Activated naive CD4-positive, alpha-beta T cell treated with anti-CD3 and anti-CD28 coated beads, Interleukin-2, amount 50 U/mL, for 24 hours (primary cell): ENCODE measurements around the gene NWD2.
"Not testable (repeated sequence)": the region's sequence is repeated elsewhere in the genome, so short reads cannot be mapped to it uniquely, and the experiment has no call there.

Source experiments
- H3K27ac Mint-ChIP-seq: one replicate; pipeline ENCODE4 v1.8.0; 2021; ENCODE audit warnings: mild to moderate bottlenecking, mixed read lengths
- H3K27me3 Mint-ChIP-seq: one replicate; pipeline ENCODE4 v1.8.0; 2021; ENCODE audit warnings: mixed read lengths
- H3K36me3 Mint-ChIP-seq: one replicate; pipeline ENCODE4 v1.8.0; 2021; ENCODE audit warnings: mixed read lengths
- H3K4me1 Mint-ChIP-seq: one replicate; pipeline ENCODE4 v1.8.0; 2021; ENCODE audit warnings: mixed read lengths
- H3K4me3 Mint-ChIP-seq: one replicate; pipeline ENCODE4 v1.8.0; 2021; ENCODE audit warnings: mild to moderate bottlenecking, mixed read lengths
- H3K9me3 Mint-ChIP-seq: one replicate; pipeline ENCODE4 v1.8.0; 2021; ENCODE audit warnings: mixed read lengths

NWD2 gene

GRCh38 chr4:37244583-37245390, at the start of gene NWD2:
NWD2 (plus strand) TSS chr4:37244743; CDS start chr4:37245068, 325 bp downstream.
- Mint-ChIP-seq H3K9me3 (no peaks in the 10 kb centered on the region), H3K36me3 (peaks cover 2% of the 10 kb centered on the region), H3K4me3 (no peak within 1 kb of the TSS), H3K4me1 (peaks cover 5% of the 10 kb centered on the region), H3K27ac (no peak within 1 kb of the TSS), H3K27me3 (peaks cover 46% of the 10 kb centered on the region)

- Mint-ChIP-seq H3K9me3 (peaks cover 4% of the 10 kb centered on the region), H3K27ac (no peak overlapping the region), H3K27me3 (peaks cover 6% of the 10 kb centered on the region), H3K36me3 (no peaks in the 10 kb centered on the region), H3K4me3 (no peak overlapping the region), H3K4me1 (no peaks in the 10 kb centered on the region)
These were observed 46.6 kb upstream of the NWD2 start for GRCh38 chr4:37197899-37198298.

- not testable (repeated sequence) for H3K4me3 Mint-ChIP-seq, H3K27me3 Mint-ChIP-seq, H3K36me3 Mint-ChIP-seq, H3K27ac Mint-ChIP-seq, H3K4me1 Mint-ChIP-seq
- H3K9me3 Mint-ChIP-seq, result peaks cover 12% of the 10 kb centered on the region
These were observed 39.8 kb upstream of the NWD2 start for GRCh38 chr4:37204740-37205139.

- peaks cover 7% of the 10 kb centered on the region for H3K27me3 Mint-ChIP-seq
- no peak overlapping the region for H3K27ac Mint-ChIP-seq
- no peaks in the 10 kb centered on the region for H3K9me3 Mint-ChIP-seq
- no peak overlapping the region for H3K4me3 Mint-ChIP-seq
- H3K36me3 Mint-ChIP-seq, result no peaks in the 10 kb centered on the region
- H3K4me1 Mint-ChIP-seq, result no peaks in the 10 kb centered on the region
These were observed 28.3 kb upstream of the NWD2 start for GRCh38 chr4:37216209-37216608.

- Mint-ChIP-seq H3K4me1 (no peaks in the 10 kb centered on the region), H3K27ac (no peak overlapping the region), H3K36me3 (no peaks in the 10 kb centered on the region), H3K27me3 (peaks cover 7% of the 10 kb centered on the region), H3K4me3 (no peak overlapping the region), H3K9me3 (no peaks in the 10 kb centered on the region)
These were observed 25.3 kb upstream of the NWD2 start for GRCh38 chr4:37219242-37219641.

DNA sequence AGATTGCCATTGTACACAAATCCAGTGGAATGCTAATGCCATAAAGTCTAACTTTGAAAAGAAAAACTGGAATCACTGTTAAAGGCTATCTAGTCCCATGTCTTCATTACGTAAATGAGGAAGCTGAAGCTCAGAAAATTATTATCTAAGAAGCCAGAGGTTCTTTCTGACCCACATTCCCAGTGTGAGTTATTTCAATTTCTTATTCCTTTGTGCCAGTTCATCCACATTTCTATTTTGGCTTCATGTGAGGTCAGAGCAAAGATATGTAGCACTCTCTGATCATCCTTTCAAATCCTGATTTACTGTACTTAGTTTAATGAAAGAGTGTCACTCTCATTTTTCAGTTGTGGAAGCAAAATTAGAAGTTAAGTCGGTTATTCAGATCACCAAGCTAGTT, 24.6 kb upstream of the NWD2 start:
- no peaks in the 10 kb centered on the region for H3K4me1 Mint-ChIP-seq
- no peaks in the 10 kb centered on the region for H3K9me3 Mint-ChIP-seq
- H3K36me3 Mint-ChIP-seq, result no peaks in the 10 kb centered on the region
- H3K4me3 Mint-ChIP-seq, result no peak overlapping the region
- H3K27ac Mint-ChIP-seq, result no peak overlapping the region
- peaks cover 7% of the 10 kb centered on the region for H3K27me3 Mint-ChIP-seq

DNA sequence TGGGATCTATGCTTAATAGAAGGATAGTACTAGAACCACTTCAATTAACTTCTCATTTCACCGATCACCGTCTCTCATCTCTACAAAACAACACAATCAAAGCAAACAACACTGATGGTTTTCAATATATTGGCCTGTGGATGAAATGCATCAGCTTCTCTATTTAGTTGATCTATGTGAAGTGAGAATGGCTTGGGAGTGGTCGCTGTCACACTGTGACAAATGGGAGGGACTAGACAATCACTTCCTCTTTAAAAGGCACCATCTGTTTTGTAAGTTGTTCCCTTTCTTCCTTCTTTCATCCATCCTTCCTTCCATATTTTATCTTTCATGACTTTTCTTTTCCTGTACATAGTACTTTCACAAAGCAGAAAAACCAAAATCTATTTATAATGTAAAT, 23.9 kb upstream of the NWD2 start:
- Mint-ChIP-seq H3K27me3 (peaks cover 11% of the 10 kb centered on the region), H3K36me3 (no peaks in the 10 kb centered on the region), H3K27ac (no peak overlapping the region), H3K4me3 (no peak overlapping the region), H3K4me1 (no peaks in the 10 kb centered on the region), H3K9me3 (no peaks in the 10 kb centered on the region)

GRCh38 chr4:37223732-37224131, 20.8 kb upstream of the NWD2 start:
- Mint-ChIP-seq H3K36me3 (no peaks in the 10 kb centered on the region), H3K4me3 (no peak overlapping the region), H3K9me3 (no peaks in the 10 kb centered on the region), H3K27me3 (peaks cover 12% of the 10 kb centered on the region), H3K27ac (no peak overlapping the region), H3K4me1 (no peaks in the 10 kb centered on the region)

DNA sequence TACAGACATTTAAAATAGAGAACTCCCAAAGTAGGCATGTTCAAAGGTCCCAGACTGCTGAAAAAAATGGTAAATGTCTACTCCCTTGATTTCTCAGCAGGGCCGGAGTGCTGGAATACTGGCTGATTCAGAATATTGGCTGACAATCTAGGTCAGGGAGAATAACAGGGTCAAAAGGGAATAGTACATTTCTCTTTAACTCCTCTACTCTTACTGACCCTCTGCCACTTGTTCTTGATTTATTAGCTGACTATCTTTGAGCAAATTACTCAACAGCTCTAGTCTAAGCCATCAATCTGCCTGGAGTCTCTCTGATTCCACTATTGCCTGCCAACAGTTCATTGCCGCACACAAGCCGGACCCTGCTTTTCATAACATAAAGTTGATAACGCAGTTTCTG, 19.7 kb upstream of the NWD2 start:
- peaks cover 9% of the 10 kb centered on the region for H3K27me3 Mint-ChIP-seq
- no peak overlapping the region for H3K27ac Mint-ChIP-seq
- no peaks in the 10 kb centered on the region for H3K36me3 Mint-ChIP-seq
- H3K4me1 Mint-ChIP-seq, result no peaks in the 10 kb centered on the region
- H3K4me3 Mint-ChIP-seq, result no peak overlapping the region
- H3K9me3 Mint-ChIP-seq, result no peaks in the 10 kb centered on the region

DNA sequence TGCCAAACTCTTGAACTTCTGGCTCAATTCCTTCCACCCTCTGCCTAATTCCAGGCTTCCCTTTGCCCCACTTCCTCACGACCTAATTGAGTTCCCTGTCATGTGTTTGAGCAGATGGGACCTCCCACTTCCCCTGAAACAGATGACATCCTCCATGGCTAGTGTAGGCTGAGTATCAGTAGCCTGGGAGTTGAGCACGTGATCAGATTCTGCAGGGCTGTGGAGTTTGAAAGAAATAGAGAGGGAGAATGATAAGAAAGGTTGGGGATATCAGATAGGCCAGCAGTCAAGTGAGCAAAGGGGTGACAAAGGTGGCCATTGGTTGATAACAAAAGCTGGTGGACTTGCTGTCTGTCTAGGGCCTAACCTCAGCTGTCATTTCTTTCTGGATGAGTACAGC, 18.8 kb upstream of the NWD2 start:
- no peak overlapping the region for H3K4me3 Mint-ChIP-seq
- H3K9me3 Mint-ChIP-seq, result no peaks in the 10 kb centered on the region
- no peaks in the 10 kb centered on the region for H3K4me1 Mint-ChIP-seq
- no peaks in the 10 kb centered on the region for H3K36me3 Mint-ChIP-seq
- H3K27me3 Mint-ChIP-seq, result peaks cover 6% of the 10 kb centered on the region
- H3K27ac Mint-ChIP-seq, result no peak overlapping the region

- peaks cover 5% of the 10 kb centered on the region for H3K27me3 Mint-ChIP-seq
- H3K9me3 Mint-ChIP-seq, result no peaks in the 10 kb centered on the region
- no peak overlapping the region for H3K4me3 Mint-ChIP-seq
- H3K36me3 Mint-ChIP-seq, result no peaks in the 10 kb centered on the region
- no peaks in the 10 kb centered on the region for H3K4me1 Mint-ChIP-seq
- H3K27ac Mint-ChIP-seq, result no peak overlapping the region
These were observed 12.2 kb upstream of the NWD2 start for GRCh38 chr4:37232315-37232714.

DNA sequence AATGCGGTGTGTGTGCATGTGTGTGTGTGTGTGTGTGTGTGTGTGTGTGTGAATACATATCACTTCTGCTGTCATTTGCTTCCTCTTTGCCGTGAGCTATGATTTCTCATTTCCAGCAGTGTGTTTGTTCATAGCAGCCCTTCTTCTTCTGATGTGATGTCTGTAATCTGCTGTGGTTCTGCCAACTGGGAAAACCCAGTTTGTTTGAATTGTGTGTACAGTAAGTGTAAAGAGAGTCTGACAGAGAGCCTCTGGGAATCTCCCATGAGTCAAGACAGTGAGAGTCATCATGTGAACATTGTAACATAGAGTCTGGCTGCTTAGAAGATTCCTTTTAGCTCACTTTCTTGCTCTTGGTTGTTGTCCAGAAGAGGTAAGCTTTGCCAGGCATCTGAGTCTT, 8.4 kb upstream of the NWD2 start:
- no peaks in the 10 kb centered on the region for H3K9me3 Mint-ChIP-seq
- no peak overlapping the region for H3K4me3 Mint-ChIP-seq
- H3K27me3 Mint-ChIP-seq, result peaks cover 15% of the 10 kb centered on the region
- H3K36me3 Mint-ChIP-seq, result no peaks in the 10 kb centered on the region
- H3K4me1 Mint-ChIP-seq, result no peaks in the 10 kb centered on the region
- H3K27ac Mint-ChIP-seq, result no peak overlapping the region

GRCh38 chr4:37241647-37242046, 2.9 kb upstream of the NWD2 start:
- Mint-ChIP-seq H3K4me1 (peaks cover 5% of the 10 kb centered on the region), H3K4me3 (no peak overlapping the region), H3K27me3 (peaks cover 36% of the 10 kb centered on the region), H3K9me3 (no peaks in the 10 kb centered on the region), H3K36me3 (no peaks in the 10 kb centered on the region), H3K27ac (no peak overlapping the region)

DNA sequence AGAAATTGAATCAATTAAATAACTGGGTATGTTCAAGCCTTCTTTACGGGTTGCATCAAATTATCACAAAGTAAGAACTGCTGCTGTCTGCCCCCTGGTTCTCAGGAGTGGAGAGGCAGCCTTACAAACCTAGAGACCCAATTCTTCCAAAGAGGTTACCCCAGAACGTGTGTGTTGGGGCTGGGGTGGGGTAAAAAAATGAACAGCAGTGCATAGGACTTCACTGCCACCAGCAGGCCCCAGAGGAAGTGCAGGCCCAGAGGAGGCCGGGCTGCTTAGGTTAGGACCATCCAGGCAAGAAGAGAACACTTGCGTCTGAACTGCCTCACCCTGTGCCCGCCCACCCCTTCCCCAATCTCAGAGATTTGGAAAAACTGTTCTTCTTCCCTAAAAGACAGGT, 1.5 kb upstream of the NWD2 start:
- H3K36me3 Mint-ChIP-seq, result peaks cover 2% of the 10 kb centered on the region
- H3K27me3 Mint-ChIP-seq, result peaks cover 43% of the 10 kb centered on the region
- H3K4me1 Mint-ChIP-seq, result peaks cover 5% of the 10 kb centered on the region
- H3K9me3 Mint-ChIP-seq, result no peaks in the 10 kb centered on the region
- H3K4me3 Mint-ChIP-seq, result no peak overlapping the region
- H3K27ac Mint-ChIP-seq, result no peak overlapping the region

GRCh38 chr4:37243722-37244582, 591 bp upstream of the NWD2 start:
- Mint-ChIP-seq H3K4me3 (no peak overlapping the region), H3K27me3 (peaks cover 46% of the 10 kb centered on the region)

DNA sequence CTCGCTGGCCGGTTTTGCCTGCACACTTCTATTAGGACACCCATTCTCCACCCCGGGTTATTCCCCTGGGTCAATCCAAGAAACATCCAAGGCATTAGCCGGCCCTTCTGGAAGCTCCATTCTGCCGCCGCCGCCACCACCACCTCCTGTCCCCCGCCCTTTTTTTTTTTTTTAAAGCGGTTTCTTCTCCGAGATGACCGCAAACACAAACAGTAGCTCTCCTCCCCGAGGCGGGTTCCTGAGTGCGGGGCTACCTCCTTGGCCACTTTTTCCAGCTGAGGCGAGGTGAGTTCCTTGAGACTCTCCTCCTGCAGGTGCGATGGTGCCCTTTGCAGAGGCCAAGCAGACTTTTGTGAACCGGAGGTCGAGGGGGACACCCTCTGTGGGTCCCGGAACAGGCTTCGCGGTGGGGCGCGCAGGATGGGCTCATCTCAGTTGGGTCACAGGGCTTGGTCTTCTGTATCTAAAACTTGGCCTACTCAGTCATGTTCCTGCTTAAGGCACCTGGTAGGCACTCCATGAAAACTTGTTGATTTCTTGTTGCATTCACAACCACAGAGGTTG, 930 bp downstream of the NWD2 start:
- Mint-ChIP-seq H3K4me1 (peaks cover 5% of the 10 kb centered on the region), H3K27ac (no peak overlapping the region), H3K9me3 (no peaks in the 10 kb centered on the region), H3K4me3 (no peak overlapping the region), H3K36me3 (peaks cover 2% of the 10 kb centered on the region), H3K27me3 (peaks cover 44% of the 10 kb centered on the region)

More at GRCh38 chr4:37243722-37244582, 591 bp upstream of the NWD2 start:
- H3K9me3 Mint-ChIP-seq, result no peaks in the 10 kb centered on the region
- H3K27ac Mint-ChIP-seq, result no peak overlapping the region
- peaks cover 2% of the 10 kb centered on the region for H3K36me3 Mint-ChIP-seq
- H3K4me1 Mint-ChIP-seq, result peaks cover 5% of the 10 kb centered on the region
